ENCODE data around the gene FLACC1.
"Not testable (repeated sequence)": the region's sequence is repeated elsewhere in the genome, so short reads cannot be mapped to it uniquely, and the experiment has no call there.

Gene FLACC1

DNA sequence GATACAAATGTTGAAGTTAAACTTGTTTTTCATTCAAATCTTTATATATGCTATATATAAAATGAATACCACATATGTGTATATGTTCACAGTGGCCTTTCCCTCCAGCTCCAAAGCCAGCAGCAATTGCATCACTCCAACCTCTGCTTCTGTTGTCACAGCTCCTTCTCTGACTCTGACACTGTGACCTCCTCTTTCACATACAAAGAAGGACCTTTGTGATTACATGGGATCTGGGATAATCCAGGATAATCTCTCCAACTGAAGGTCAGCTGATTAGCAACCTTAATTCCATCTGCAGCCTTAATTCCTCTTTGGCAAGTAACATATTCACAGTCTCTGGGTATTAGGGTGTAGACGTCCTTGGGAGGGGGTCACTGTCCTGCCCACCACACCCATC is 8.4 kb downstream of the FLACC1 start:
- no peak for DNase-seq

- no peak for DNase-seq
These were observed 10.0 kb downstream of the FLACC1 start for GRCh38 chr2:201347138-201347537.

- no peak for DNase-seq
These were observed 11.4 kb downstream of the FLACC1 start for GRCh38 chr2:201345625-201346213.

GRCh38 chr2:201344663-201345366 is 12.3 kb downstream of the FLACC1 start:
- no peak for DNase-seq

- no peak for DNase-seq
These were observed 13.6 kb downstream of the FLACC1 start for GRCh38 chr2:201343559-201343958.

GRCh38 chr2:201342923-201343322 is 14.2 kb downstream of the FLACC1 start:
- DNase-seq: no peak

DNA sequence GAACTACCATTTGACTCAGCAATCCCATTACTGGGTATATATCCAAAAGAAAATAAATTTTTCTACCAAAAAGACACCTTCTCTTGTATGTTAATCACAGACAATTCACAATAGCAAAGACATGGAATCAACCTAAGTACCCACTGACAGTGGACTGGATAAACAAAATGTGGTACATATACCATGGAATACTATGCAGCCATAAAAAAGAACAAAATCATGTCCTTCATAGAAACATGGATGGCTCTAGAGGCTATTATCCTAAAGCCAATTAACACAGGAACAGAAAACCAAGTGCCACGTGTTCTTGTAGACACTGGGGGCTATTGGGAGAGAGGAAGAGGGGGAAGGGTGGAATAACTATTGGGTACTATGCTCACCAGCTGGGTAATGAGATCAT is 27.7 kb downstream of the FLACC1 start:
- no peak for DNase-seq

GRCh38 chr2:201327678-201328077 is 29.5 kb downstream of the FLACC1 start:
- no peak for DNase-seq

GRCh38 chr2:201322772-201323171 is 34.4 kb downstream of the FLACC1 start:
- DNase-seq: no peak

GRCh38 chr2:201320701-201321100 is 36.4 kb downstream of the FLACC1 start:
- DNase-seq: peak; percentile 4

GRCh38 chr2:201320257-201320656 is 36.9 kb downstream of the FLACC1 start:
- no peak for DNase-seq

DNA sequence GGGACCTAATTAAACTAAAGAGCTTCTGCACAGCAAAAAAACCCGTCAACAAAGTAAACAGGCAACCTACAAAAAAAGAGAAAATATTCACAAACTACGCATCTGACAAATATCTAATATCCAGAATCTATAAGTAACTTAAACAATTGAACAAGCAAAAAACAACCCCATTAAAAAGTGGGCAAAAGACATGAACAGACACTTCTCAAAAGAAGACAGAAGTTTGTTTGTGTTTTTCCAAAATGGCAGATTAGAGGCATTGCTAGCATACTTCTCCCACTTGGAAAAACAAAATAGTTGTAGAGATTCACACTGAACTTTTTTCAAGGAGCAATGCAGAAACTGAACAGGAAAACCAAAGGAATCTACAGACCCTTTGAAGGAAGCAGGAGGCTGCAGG is 37.6 kb downstream of the FLACC1 start:
- DNase-seq: no peak

GRCh38 chr2:201313362-201313761 is 43.8 kb downstream of the FLACC1 start:
- DNase-seq: no peak

- no peak for DNase-seq
These were observed 48.2 kb downstream of the FLACC1 start for GRCh38 chr2:201308914-201309313.

DNA sequence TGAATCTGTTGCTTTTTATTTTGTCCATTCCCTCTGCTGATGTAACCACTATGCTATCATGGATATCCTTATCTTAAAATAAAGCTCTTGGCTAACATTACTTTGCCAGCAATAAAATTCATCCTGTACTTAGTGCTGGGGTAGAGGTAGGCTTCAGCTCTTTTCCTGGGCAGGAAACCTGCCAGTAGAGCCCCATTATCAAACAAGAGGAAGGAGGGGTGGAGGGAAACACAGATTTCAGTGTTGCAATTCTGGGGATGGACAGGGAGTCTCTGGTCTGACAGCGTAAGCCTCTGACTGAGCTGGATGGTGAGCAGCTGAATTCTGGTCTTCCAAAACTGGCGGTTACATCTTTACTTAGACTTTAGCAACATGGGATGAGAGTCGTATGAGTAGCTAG is 49.3 kb downstream of the FLACC1 start:
- DNase-seq: no peak

- not testable (repeated sequence) for DNase-seq
These were observed 57.2 kb downstream of the FLACC1 start for GRCh38 chr2:201299929-201300328.

DNA sequence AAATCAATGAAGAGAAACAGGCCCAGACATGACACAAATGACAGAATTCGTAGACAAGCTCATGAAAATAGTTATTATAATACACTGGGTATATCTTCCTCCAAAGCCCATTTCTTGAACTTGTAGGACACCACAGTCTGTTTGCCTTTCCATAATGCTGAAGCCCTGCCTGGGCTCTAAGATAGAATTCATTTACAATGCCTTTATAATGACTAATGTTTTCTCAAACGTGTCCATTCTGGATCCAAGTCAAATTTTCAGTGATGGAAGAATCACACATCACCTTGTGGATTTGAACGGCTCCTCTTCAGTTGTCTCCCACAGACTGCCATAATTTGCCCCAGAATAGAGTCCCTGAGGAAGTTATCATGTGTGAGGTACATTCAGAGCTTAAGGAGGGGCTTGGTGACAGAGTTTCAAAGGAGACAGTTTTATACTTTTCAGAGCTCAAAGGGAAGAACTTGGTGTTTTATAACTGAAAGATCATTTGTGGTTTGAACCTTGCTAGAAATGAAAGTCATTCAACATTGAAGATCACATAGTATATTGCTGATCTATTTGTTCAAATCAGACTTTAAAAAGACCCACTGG is 58.6 kb downstream of the FLACC1 start:
- DNase-seq: no peak

GRCh38 chr2:201290457-201291148 is 66.5 kb downstream of the FLACC1 start:
- not testable (repeated sequence) for DNase-seq

- DNase-seq: no peak
These were observed 71.6 kb downstream of the FLACC1 start for GRCh38 chr2:201285499-201285898.

DNA sequence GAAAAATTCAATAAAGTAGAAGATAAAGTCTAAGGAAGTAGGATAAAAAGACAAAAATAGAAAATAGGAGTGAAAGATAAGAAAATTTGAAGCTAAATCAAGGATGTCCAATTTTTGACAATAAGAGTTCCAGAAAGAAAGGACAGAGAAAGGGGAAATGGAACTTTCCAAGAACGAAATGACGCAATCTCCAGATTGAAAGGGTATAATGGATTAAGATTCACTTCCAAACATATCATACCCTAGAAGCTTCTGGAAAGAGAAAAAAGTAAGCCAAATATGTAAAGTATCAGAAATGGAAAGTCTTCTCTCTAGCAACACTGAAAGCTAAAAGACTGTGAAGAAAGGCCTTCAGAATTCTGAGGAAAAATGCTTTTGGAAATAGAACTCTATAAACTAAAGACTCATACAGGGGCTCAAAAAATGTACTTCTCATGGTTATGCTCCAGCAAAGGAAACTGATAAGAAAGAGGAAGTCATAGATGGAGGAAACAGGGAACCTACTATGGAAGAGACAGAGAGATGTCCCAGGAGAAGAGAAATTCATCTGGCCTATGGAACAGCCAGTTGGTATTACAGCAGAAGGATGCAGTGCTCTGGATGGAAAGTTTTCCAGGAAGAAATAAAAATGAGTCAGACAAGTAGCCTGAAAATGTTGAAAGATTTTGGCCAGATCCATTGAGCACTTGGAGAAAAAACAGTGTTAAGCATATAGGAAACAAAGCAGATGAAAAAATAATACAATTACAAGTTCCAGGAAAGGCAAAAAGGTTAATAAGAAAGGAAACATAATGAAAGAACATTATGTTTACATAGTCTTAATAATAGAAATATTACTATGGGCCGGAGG is 76.7 kb downstream of the FLACC1 start:
- no peak for DNase-seq

DNA sequence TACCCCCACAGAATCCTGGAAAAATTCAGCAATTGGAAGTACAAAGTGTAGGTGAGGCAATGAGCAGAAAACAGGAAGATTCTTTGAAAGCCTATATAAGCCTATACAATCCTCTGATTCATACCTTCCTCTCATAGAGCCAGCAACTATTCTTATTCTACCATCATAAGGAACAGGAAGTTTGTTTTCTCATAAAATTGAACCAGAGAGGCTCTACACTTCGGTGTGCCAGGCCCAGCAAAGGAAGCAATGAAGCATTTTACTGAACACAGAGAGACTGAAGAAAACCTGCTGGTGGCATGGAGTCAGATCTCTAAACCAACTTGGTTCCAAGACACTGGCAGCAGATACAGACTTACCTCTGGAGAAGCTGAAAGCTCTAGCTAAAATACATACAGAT is 78.1 kb downstream of the FLACC1 start:
- DNase-seq: no peak

DNA sequence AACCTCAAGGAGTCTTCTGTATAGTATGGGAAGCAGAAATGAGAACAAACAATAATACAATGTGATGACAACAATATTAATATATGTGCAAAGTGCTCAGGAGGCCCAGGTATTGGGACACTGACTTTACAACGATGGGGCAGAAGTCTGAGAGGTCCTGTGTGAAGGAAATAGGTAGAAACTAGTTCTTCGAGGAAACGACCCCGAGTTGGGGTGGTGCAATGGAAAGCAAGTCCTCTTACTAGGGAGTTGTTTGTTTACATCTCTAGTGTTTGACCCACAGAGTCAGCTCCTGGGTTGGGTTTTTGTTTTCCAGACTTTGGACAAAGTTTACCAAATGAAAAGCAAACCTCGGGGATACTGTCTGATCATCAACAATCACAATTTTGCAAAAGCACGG is 80.6 kb downstream of the FLACC1 start:
- no peak for DNase-seq

DNA sequence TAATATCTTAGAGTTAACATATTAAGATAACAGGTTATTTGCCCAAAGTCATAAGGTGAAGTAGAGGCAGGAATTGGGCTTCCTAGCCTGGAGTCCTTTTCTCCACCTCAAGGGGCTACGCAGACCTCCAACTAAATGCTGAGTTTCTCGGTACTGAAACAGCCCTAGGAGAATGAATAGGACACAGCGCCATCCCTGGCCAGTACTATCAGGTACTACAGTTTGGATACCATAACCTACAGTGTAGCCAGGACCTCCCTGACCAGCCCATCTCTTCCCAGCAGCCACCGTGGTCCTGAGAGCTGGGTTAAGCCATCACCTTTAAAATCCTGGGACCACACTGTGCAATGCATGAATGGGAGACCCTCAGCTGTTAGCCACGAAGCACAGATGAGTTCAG is 81.2 kb downstream of the FLACC1 start:
- no peak for DNase-seq

Data from NCI-H1105 treated with DMSO at 0.1 percent for 48 hours (cell line).